ENCODE data around the gene PRR33.

The PRR33 gene

GRCh38 chr11:1858576-1858975, 33.1 kb downstream of the PRR33 start:
- Histone ChIP-seq H3K9ac (ENCODE audit: low read depth, low read length, poor library complexity, severe bottlenecking) (no peak overlapping the region), H4K20me1 (ENCODE audit: insufficient read depth, low read length, poor library complexity, severe bottlenecking) (peaks cover 11% of the 10 kb centered on the region), H3K9me3 (ENCODE audit: insufficient read depth, low read depth, low read length) (no peaks in the 10 kb centered on the region), H3K79me2 (ENCODE audit: insufficient read depth, low read length) (peaks cover 75% of the 10 kb centered on the region; the same call in 1 of the 2 replicates), H3K27me3 (ENCODE audit: insufficient read depth, low read length, poor library complexity, severe bottlenecking) (no peaks in the 10 kb centered on the region), H3F3A (ENCODE audit: low read depth) (no peaks in the 10 kb centered on the region), H3K4me1 (ENCODE audit: insufficient read depth, low read length, poor library complexity, severe bottlenecking) (no peaks in the 10 kb centered on the region), H3K9me2 (replicated peaks; ENCODE audit: low read depth, low read length) (no peaks in the 10 kb centered on the region), H3K36me3 (ENCODE audit: insufficient read depth, low read length) (no peaks in the 10 kb centered on the region), H2AFZ (ENCODE audit: low read length) (no peak overlapping the region), H3K4me3 (ENCODE audit: low read length, poor library complexity, severe bottlenecking) (no peak overlapping the region), H3K4me2 (ENCODE audit: low read depth, low read length, poor library complexity, severe bottlenecking) (no peak overlapping the region)
- TF ChIP-seq CTCF (conservative IDR thresholded peaks at IDR 0.05; ENCODE audit: low read length), result no peak
- no peak for TF ChIP-seq EZH2phosphoT487 (IDR thresholded peaks at IDR 0.05; ENCODE audit: borderline replicate concordance)

DNA sequence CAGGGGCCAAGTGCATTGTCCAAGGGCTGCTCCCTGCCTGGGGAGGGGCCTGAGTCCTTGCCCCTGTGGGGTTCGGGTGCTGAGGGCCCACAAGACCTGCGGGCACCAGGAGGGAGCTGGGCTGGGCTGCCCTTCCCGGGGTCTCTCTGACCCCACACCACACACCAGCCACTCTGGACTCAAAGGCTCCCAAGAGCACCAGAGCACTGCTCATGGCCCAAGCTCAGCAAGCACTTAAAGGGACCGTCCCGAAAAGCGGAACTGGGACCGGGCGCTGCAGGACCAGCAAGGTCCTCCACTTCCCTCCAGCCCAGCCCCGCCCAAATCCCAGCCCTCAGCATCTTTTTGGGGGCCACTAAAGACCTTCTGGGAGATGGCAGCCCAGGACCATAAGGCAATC, 33.5 kb downstream of the PRR33 start:
- Histone ChIP-seq H3K36me3 (ENCODE audit: insufficient read depth, low read length) (no peaks in the 10 kb centered on the region), H4K20me1 (ENCODE audit: insufficient read depth, low read length, poor library complexity, severe bottlenecking) (peaks cover 11% of the 10 kb centered on the region)

DNA sequence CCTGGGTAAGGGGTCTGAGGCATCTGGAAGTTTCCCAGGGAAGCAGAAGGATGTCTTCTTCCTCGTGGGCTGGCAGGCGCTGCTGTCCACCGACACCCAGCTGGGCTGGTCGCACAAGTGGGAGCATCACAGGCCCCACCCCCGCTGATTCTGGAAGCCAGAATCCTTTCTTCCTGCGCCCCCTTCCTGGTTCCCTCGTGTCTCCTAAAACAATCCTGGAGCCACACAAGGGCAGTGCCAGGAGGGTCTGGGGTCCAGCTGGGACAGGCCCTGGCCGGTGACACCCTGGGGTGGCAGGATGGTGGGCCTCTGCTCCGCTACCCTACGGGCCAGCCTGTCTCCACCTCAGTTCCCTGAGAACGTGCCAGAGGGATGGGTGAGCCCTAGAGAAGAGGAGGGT, 34.6 kb downstream of the PRR33 start:
- H3K9me3 ChIP-seq (ENCODE audit: insufficient read depth, low read depth, low read length), result no peaks in the 10 kb centered on the region
- no peak overlapping the region for H3K4me3 ChIP-seq (ENCODE audit: low read length, poor library complexity, severe bottlenecking)
- H3K9ac ChIP-seq (ENCODE audit: low read depth, low read length, poor library complexity, severe bottlenecking), result no peak overlapping the region
- no peak overlapping the region for H2AFZ ChIP-seq (ENCODE audit: low read length)
- H3K36me3 ChIP-seq (ENCODE audit: insufficient read depth, low read length), result no peaks in the 10 kb centered on the region
- peaks cover 11% of the 10 kb centered on the region for H4K20me1 ChIP-seq (ENCODE audit: insufficient read depth, low read length, poor library complexity, severe bottlenecking)
- no peaks in the 10 kb centered on the region for H3K9me2 ChIP-seq (replicated peaks; ENCODE audit: low read depth, low read length)
- H3K79me2 ChIP-seq (ENCODE audit: insufficient read depth, low read length), result peaks cover 71% of the 10 kb centered on the region; the same call in 1 of the 2 replicates
- peaks cover 7% of the 10 kb centered on the region for H3K4me1 ChIP-seq (ENCODE audit: insufficient read depth, low read length, poor library complexity, severe bottlenecking)
- no peak overlapping the region for H3K4me2 ChIP-seq (ENCODE audit: low read depth, low read length, poor library complexity, severe bottlenecking)
- TF ChIP-seq CTCF (conservative IDR thresholded peaks at IDR 0.05; ENCODE audit: low read length), result no peak
- TF ChIP-seq EZH2phosphoT487 (IDR thresholded peaks at IDR 0.05; ENCODE audit: borderline replicate concordance), result no peak
- no peaks in the 10 kb centered on the region for H3F3A ChIP-seq (ENCODE audit: low read depth)
- H3K27me3 ChIP-seq (ENCODE audit: insufficient read depth, low read length, poor library complexity, severe bottlenecking), result no peaks in the 10 kb centered on the region

More for the DNA sequence above, 33.5 kb downstream of the PRR33 start:
- no peak overlapping the region for H3K4me2 ChIP-seq (ENCODE audit: low read depth, low read length, poor library complexity, severe bottlenecking)
- no peak overlapping the region for H3K4me3 ChIP-seq (ENCODE audit: low read length, poor library complexity, severe bottlenecking)
- no peaks in the 10 kb centered on the region for H3K9me2 ChIP-seq (replicated peaks; ENCODE audit: low read depth, low read length)
- no peak overlapping the region for H2AFZ ChIP-seq (ENCODE audit: low read length)
- no peaks in the 10 kb centered on the region for H3F3A ChIP-seq (ENCODE audit: low read depth)
- peaks cover 77% of the 10 kb centered on the region; the same call in 1 of the 2 replicates for H3K79me2 ChIP-seq (ENCODE audit: insufficient read depth, low read length)
- H3K9ac ChIP-seq (ENCODE audit: low read depth, low read length, poor library complexity, severe bottlenecking), result no peak overlapping the region
- TF ChIP-seq CTCF (conservative IDR thresholded peaks at IDR 0.05; ENCODE audit: low read length) (no peak), EZH2phosphoT487 (IDR thresholded peaks at IDR 0.05; ENCODE audit: borderline replicate concordance) (no peak)
- no peaks in the 10 kb centered on the region for H3K27me3 ChIP-seq (ENCODE audit: insufficient read depth, low read length, poor library complexity, severe bottlenecking)
- no peaks in the 10 kb centered on the region for H3K9me3 ChIP-seq (ENCODE audit: insufficient read depth, low read depth, low read length)
- no peaks in the 10 kb centered on the region for H3K4me1 ChIP-seq (ENCODE audit: insufficient read depth, low read length, poor library complexity, severe bottlenecking)
